Aorta (tissue), 5 donors: ENCODE results near the gene FBF1. TPM values are rescaled to one million over a fixed set of nuclear protein-coding genes. Genes with fewer than 3 reads are reported as not detected.
A peak's percentile ranks its signal among the peaks of the same experiment; 100 is the strongest.

ENCODE experiments used
- ATAC-seq: fragments of 200-7000 bp; cut with Tn5 transposase; one replicate; pipeline ENCODE4 v1.9.1; 2022; ENCODE audit warnings: moderate library complexity; ENCODE audit not compliant: low FRiP score
- DNase-seq, 2 donors: peaks; one replicate each; pipeline ENCODE4 v3.0.0-alpha.2; 2020
- H3K27ac ChIP-seq, 2 donors: one replicate each; pipeline ENCODE4 v1.5.1; 2013; ENCODE audit warnings: low read length in 2 of 2, mild to moderate bottlenecking in 2 of 2, moderate library complexity in 2 of 2, control low read depth in 1 of 2, inconsistent platforms in 1 of 2, low read depth in 1 of 2
- H3K27me3 ChIP-seq, 2 donors: one replicate each; pipeline ENCODE4 v1.6.1; 2013; ENCODE audit warnings: control low read depth in 1 of 2, low read length in 1 of 2, mild to moderate bottlenecking in 1 of 2, moderate library complexity in 1 of 2; ENCODE audit not compliant: insufficient read depth in 2 of 2, control insufficient read depth in 1 of 2
- H3K36me3 ChIP-seq, 2 donors: one replicate each; pipeline ENCODE4 v1.6.1; 2013; ENCODE audit warnings: control low read depth in 1 of 2, low read length in 1 of 2, mild to moderate bottlenecking in 1 of 2; ENCODE audit not compliant: insufficient read depth in 2 of 2, control insufficient read depth in 1 of 2
- H3K4me1 ChIP-seq, 2 donors: one replicate each; pipeline ENCODE4 v1.6.1; 2013; ENCODE audit warnings: low read length in 2 of 2, control low read depth in 1 of 2, mild to moderate bottlenecking in 1 of 2, moderate library complexity in 1 of 2; ENCODE audit not compliant: insufficient read depth in 2 of 2, control insufficient read depth in 1 of 2
- H3K4me3 ChIP-seq, 2 donors: one replicate each; pipeline ENCODE4 v1.5.1; 2013; ENCODE audit warnings: low read length in 2 of 2, control low read depth in 1 of 2, mild to moderate bottlenecking in 1 of 2
- H3K9me3 ChIP-seq: one replicate; pipeline ENCODE4 v1.6.1; 2013; ENCODE audit warnings: mild to moderate bottlenecking, low read length; ENCODE audit not compliant: control insufficient read depth
- WGBS, 2 donors: extraction: QIAGEN DNeasy Blood & Tissue Kit; methylation state at CpG; one replicate each; pipeline ENCODE4 v1.1.7; 2013; 5-methylcytosine and 5-hydroxymethylcytosine counted together
- intact Hi-C, 2 donors: fragments of 100-400 bp; cut with DNase I; formaldehyde crosslinking; loops; one replicate each; pipeline versions ENCODE4 v1.14.2 to v1.15.0; 2022
- polyA plus RNA-seq, 2 donors: library from polyadenylated mRNA; stranded (reverse); fragments of 200-250 nt; gene quantifications; one replicate each; pipeline ENCODE4 v1.2.3, GENCODE V29; 2013
- total RNA-seq, 2 donors: library from RNA; stranded (reverse); fragmentation: NEBNext Ultra II Directional; extraction: Animal tissue kit (Norgen Biotek cat#: 25700); gene quantifications; one replicate each; pipeline ENCODE4 v1.2.1, GENCODE V29; 2021
- donor health status: healthy with polysubstance abuse.
- donor health status: Bipolar disorder and iron deficiency.
- donor health status: DM: no; HTN: no; CAD: no.
- donor health status: DM: no; HTN: no; CAD: no.
- donor health status: DM: yes; HTN: yes; CAD: no.

Gene FBF1
- total and polyA plus RNA-seq, 4 donors: 1.0 to 21.6 (median 8.8) TPM

DNA sequence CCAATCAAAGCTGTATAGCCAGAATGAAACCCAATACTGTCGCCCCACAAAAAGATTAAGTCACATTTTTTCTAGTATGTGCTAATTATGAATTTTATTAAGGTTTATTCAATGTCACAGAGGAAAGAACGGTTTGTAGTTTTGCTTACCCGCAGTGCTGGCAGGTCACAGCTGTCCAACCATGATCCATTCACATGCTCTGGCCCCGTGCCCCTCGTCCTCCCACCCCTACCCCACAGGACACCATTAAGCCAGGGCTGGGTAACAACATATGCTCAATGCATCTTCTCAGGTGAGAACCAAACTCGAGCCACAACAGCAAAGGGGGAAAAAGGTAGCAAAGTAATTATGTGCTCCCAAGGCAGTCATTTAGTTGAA is 589 bp upstream of the FBF1 start:
- Histone ChIP-seq H3K36me3 (no peaks in the 10 kb centered on the region), H3K27me3 (no peaks in the 10 kb centered on the region), H3K27ac (no peak overlapping the region), H3K4me3 (no peak overlapping the region), H3K9me3 (no peaks in the 10 kb centered on the region), H3K4me1 (no peaks in the 10 kb centered on the region)
- ATAC-seq (no peak), DNase-seq (no peak)
- 27 to 40% methylated on average over 6 of the region's 6 CpGs for WGBS, 2 donors
- intact Hi-C loops: no loop called here

DNA sequence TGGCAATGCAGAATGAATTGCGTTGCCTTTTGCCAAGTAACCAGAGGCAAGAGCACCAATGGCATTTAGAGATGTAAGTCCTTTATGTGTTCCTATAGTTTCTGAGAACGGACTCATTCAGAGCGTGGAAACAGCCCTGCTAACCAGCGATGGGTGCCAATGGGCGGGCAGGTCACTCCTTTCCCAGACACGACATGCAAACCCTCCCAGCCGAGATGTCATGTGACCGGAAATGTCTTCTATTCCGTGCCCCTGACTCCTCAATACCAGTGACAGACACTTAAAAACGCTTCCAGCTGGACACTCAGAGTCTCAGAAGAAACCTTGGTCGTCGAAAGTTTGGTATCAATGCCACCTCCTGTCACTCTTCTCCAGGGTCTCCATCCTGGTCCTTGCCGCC is 3.2 kb downstream of the FBF1 start:
- 80 to 81% methylated on average over 13 of the region's 13 CpGs for WGBS, 2 donors

DNA sequence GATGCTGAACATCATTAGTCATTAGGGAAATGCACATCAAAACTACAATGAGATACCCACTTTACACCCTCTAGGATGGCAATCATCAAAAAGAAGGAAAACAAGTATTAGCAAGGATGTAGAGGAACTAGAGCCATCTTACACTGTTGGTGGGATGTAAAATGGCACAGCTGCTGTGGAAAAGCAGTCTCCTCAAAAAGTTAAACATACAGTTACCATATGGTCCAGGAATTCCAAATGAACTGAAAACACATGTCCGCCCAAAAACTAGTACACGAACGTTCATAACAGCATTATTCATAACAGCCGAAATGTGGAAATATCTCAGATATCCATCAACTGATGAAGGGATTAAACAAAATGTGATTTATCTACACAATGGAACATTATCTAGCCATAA is 7.0 kb downstream of the FBF1 start:
- H3K27me3 ChIP-seq: no peaks in the 10 kb centered on the region
- no peaks in the 10 kb centered on the region for H3K36me3 ChIP-seq
- 69 to 77% methylated on average over 4 of the region's 4 CpGs for WGBS, 2 donors
- H3K4me3 ChIP-seq: no peak overlapping the region
- no peaks in the 10 kb centered on the region for H3K4me1 ChIP-seq
- intact Hi-C loops: no loop called here
- no peak overlapping the region for H3K27ac ChIP-seq
- ATAC-seq (no peak), DNase-seq (no peak)
- no peaks in the 10 kb centered on the region for H3K9me3 ChIP-seq

More for the DNA sequence above, 3.2 kb downstream of the FBF1 start:
- no peak overlapping the region for H3K27ac ChIP-seq
- no peaks in the 10 kb centered on the region for H3K4me1 ChIP-seq
- H3K36me3 ChIP-seq: no peaks in the 10 kb centered on the region
- no peak overlapping the region for H3K4me3 ChIP-seq
- no peaks in the 10 kb centered on the region for H3K27me3 ChIP-seq
- DNase-seq: no peak
- H3K9me3 ChIP-seq: no peaks in the 10 kb centered on the region
- intact Hi-C loops: no loop called here
- ATAC-seq: no peak

- Histone ChIP-seq H3K4me3 (no peak overlapping the region), H3K36me3 (no peaks in the 10 kb centered on the region), H3K27me3 (no peaks in the 10 kb centered on the region), H3K9me3 (no peaks in the 10 kb centered on the region), H3K4me1 (no peaks in the 10 kb centered on the region), H3K27ac (no peak overlapping the region)
- no peak for ATAC-seq
- WGBS, 2 donors: 86 to 93% methylated on average over 5 of the region's 5 CpGs
- no peak for DNase-seq
- intact Hi-C loops: no loop called here
These were observed 8.0 kb downstream of the FBF1 start for GRCh38 chr17:75932852-75933251.

GRCh38 chr17:75931062-75931461 is 9.8 kb downstream of the FBF1 start:
- Histone ChIP-seq H3K9me3 (no peaks in the 10 kb centered on the region), H3K27me3 (no peaks in the 10 kb centered on the region), H3K36me3 (no peaks in the 10 kb centered on the region), H3K27ac (no peak overlapping the region), H3K4me3 (no peak overlapping the region), H3K4me1 (no peaks in the 10 kb centered on the region)
- no peak for ATAC-seq
- intact Hi-C loops: no loop called here
- DNase-seq: peak in 1 of 2 donors; percentile 9
- 88 to 93% methylated on average over 4 of the region's 4 CpGs for WGBS, 2 donors

DNA sequence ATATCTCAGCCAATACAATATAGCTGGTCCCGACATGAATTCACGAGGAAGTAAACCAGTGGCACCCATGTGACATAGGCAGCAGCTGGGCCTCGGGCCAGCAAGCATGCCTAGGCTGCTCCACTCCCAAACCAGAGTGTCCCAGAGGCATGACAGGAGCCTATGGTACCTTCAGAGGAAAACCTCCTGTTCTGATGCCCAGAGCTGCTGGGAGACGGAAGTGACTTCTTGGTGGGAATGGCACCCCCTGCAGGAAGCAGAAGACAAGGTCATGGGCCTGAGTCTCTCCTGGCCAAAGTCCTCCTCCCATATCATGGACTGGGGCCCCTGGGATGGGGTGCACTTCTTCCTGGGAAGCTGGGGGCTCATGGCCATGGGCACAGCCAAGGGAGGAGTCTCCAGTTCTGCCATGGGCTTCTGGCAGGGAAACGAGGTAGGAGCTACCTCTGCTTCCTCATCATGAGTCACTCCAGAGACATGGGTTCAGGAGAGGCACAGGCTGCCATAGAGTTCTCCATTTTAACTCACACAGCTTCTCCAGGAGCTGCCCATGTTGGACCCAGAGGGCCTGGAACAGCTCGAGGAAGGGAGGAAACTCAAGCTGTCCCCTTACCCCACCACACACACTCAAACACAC is 13.4 kb downstream of the FBF1 start:
- Histone ChIP-seq H3K27ac (no peak overlapping the region), H3K4me1 (no peaks in the 10 kb centered on the region), H3K4me3 (no peak overlapping the region), H3K9me3 (no peaks in the 10 kb centered on the region), H3K36me3 (no peaks in the 10 kb centered on the region), H3K27me3 (no peaks in the 10 kb centered on the region)
- intact Hi-C loops: no loop called here
- no peak for ATAC-seq
- peak in 1 of 2 donors; percentile 58 for DNase-seq
- 69 to 70% methylated on average over 6 of the region's 6 CpGs for WGBS, 2 donors

DNA sequence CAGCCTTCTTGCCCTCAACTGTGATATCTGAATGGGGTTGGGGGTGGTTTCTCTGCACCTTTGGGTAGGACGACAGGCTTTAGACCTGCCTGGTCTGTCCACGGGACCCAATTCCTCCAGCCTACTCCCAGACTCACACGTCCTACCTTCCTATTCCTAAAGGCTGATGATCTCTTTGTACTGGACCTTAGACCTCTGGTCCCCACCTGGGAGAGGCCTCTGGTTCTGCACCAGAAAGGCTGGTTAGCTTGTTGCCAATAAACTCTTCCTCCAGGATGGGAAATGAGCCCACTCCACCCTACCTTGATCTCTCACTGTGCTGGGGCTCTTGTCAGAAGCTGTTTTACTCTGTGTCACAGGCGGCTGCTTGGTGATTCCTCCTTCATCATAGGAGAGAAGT is 14.4 kb downstream of the FBF1 start:
- no peaks in the 10 kb centered on the region for H3K36me3 ChIP-seq
- DNase-seq (no peak), ATAC-seq (no peak)
- H3K9me3 ChIP-seq: no peaks in the 10 kb centered on the region
- no peaks in the 10 kb centered on the region for H3K4me1 ChIP-seq
- intact Hi-C loops: no loop called here
- H3K27me3 ChIP-seq: no peaks in the 10 kb centered on the region
- WGBS, 2 donors: 91 to 96% methylated on average over 4 of the region's 4 CpGs
- no peak overlapping the region for H3K27ac ChIP-seq
- H3K4me3 ChIP-seq: no peak overlapping the region

DNA sequence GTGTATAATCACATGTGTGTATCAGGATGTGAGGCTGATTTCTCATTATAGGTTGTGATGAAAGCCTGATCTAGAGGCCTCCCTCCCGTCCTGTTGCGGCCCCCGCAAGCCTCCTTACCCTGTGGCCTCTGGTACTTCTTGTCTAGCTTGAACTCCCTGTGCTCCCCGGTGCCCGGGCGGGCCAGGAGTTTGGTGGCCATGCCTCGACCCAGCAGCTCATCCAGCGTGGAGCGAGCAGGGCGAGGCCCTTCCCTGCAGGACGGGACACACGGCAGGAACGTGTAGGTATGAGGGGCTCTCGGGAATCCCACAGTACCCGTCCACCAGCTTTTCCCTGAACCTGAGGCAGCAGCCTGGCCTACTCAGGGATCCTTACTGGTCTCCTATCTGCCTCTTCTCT is 14.9 kb downstream of the FBF1 start:
- ATAC-seq (no peak), DNase-seq (no peak)
- no peaks in the 10 kb centered on the region for H3K27me3 ChIP-seq
- H3K4me3 ChIP-seq: no peak overlapping the region
- no peaks in the 10 kb centered on the region for H3K9me3 ChIP-seq
- intact Hi-C loops: no loop called here
- H3K27ac ChIP-seq: no peak overlapping the region
- no peaks in the 10 kb centered on the region for H3K4me1 ChIP-seq
- H3K36me3 ChIP-seq: no peaks in the 10 kb centered on the region
- 96 to 98% methylated on average over 15 of the region's 15 CpGs for WGBS, 2 donors

DNA sequence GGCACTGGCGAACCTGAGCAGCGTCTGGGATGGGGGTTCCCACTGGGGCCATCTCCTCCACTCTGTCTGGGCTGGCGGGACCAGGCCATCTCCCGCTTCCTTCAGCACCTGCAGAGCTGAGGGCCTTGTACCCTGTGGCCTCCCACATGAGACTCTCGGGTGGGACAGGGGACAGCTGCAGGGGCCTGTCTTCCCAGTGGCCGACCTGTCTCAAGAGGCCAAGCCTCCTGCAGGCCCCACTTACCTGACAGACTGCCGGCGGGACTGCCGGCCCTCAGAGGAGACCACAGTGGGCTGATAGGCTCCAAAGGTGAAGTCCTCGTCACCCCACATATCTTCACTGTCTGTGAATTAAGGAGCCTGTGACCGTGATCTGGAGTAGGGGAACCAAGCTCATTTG is 15.7 kb downstream of the FBF1 start:
- WGBS, 2 donors: 95 to 97% methylated on average over 11 of the region's 11 CpGs
- Histone ChIP-seq H3K36me3 (no peaks in the 10 kb centered on the region), H3K9me3 (no peaks in the 10 kb centered on the region), H3K4me3 (no peak overlapping the region), H3K27ac (no peak overlapping the region), H3K4me1 (no peaks in the 10 kb centered on the region), H3K27me3 (no peaks in the 10 kb centered on the region)
- intact Hi-C loops: no loop called here
- ATAC-seq (no peak), DNase-seq (no peak)
